Hepatocyte (in vitro differentiated cells): Measurements from ENCODE around the gene GBP3. TPM values are rescaled to one million over a fixed set of nuclear protein-coding genes. Genes with fewer than 3 reads are reported as not detected.
"Not testable (repeated sequence)": the region's sequence is repeated elsewhere in the genome, so short reads cannot be mapped to it uniquely, and the experiment has no call there.

Experiments used
- DNase-seq: peaks from one replicate; pipeline ENCODE4 v3.0.0-alpha.2; 2016; ENCODE audit warnings: low spot score
- H2AFZ ChIP-seq: fragments of 200-600 bp; sonication (generic); 2 replicates; pipeline ENCODE4 v1.6.0; 2016; ENCODE audit warnings: antibody characterized with exemption, mild to moderate bottlenecking
- H3K27ac ChIP-seq: fragments of 200-600 bp; sonication (generic); 2 replicates; pipeline ENCODE4 v1.5.1; 2016; ENCODE audit warnings: mild to moderate bottlenecking
- H3K27me3 ChIP-seq: fragments of 200-600 bp; sonication (generic); 2 replicates; pipeline ENCODE4 v1.6.1; 2016
- H3K36me3 ChIP-seq: fragments of 200-600 bp; sonication (generic); replicated peaks from 2 replicates; pipeline ENCODE4 v1.5.1; 2016; ENCODE audit warnings: low read depth; ENCODE audit not compliant: insufficient read depth
- H3K4me1 ChIP-seq: fragments of 200-600 bp; sonication (generic); 2 replicates; pipeline ENCODE4 v1.5.1; 2016; ENCODE audit warnings: mild to moderate bottlenecking, moderate library complexity; ENCODE audit not compliant: insufficient read depth
- H3K4me2 ChIP-seq: fragments of 200-600 bp; sonication (generic); 2 replicates; pipeline ENCODE4 v1.6.0; 2016
- H3K4me3 ChIP-seq: fragments of 200-600 bp; sonication (generic); 2 replicates; pipeline ENCODE4 v1.5.1; 2016; ENCODE audit warnings: mild to moderate bottlenecking
- H3K79me2 ChIP-seq: fragments of 200-600 bp; sonication (generic); 2 replicates; pipeline ENCODE4 v1.6.0; 2017; ENCODE audit warnings: mild to moderate bottlenecking
- H3K9me2 ChIP-seq: fragments of 200-600 bp; sonication (generic); replicated peaks from 2 replicates; pipeline ENCODE4 v1.6.0; 2017; ENCODE audit warnings: mild to moderate bottlenecking; ENCODE audit not compliant: insufficient read depth
- H3K9me3 ChIP-seq: fragments of 200-600 bp; sonication (generic); 2 replicates; pipeline ENCODE4 v1.5.1; 2016; ENCODE audit warnings: low read depth, mild to moderate bottlenecking
- H4K20me1 ChIP-seq: fragments of 200-600 bp; sonication (generic); 2 replicates; pipeline ENCODE4 v1.6.0; 2016; ENCODE audit warnings: mild to moderate bottlenecking; ENCODE audit not compliant: insufficient read depth, poor library complexity, severe bottlenecking
- CTCF ChIP-seq: fragments of 200-600 bp; sonication (generic); IDR thresholded peaks from 2 replicates; pipeline ENCODE4 v1.5.1; 2016; ENCODE audit warnings: antibody characterized with exemption, mild to moderate bottlenecking; ENCODE audit not compliant: poor library complexity
- EZH2 ChIP-seq: fragments of 200-600 bp; sonication (generic); IDR thresholded peaks from 2 replicates; pipeline ENCODE4 v1.6.1; 2016; ENCODE audit warnings: antibody characterized with exemption, mild to moderate bottlenecking, borderline replicate concordance
- EZH2phosphoT487 ChIP-seq: fragments of 200-600 bp; sonication (generic); IDR thresholded peaks from one replicate; pipeline ENCODE4 v1.6.1; 2018; ENCODE audit warnings: antibody characterized with exemption, mild to moderate bottlenecking, low read depth, moderate library complexity; ENCODE audit not compliant: unreplicated experiment, severe bottlenecking
- WGBS: methylation state at CpG from one replicate; pipeline ENCODE4 v1.1.6; 2016; ENCODE audit warnings: low lambda C conversion rate; ENCODE audit errors: missing lambda C conversion rate; 5-methylcytosine and 5-hydroxymethylcytosine counted together
- polyA plus RNA-seq: library from polyadenylated mRNA; unstranded; fragments of >200 nt; fragmentation: Nextera tagmentation; extraction: Ambion mirVana; gene quantifications from 2 replicates; pipeline ENCODE4 v1.2.1, GENCODE V29; 2016
- total RNA-seq: library from RNA; depleted of rRNA; stranded (reverse); fragments of >200 nt; gene quantifications from 2 replicates; pipeline ENCODE4 v1.2.3, GENCODE V29; 2014

Gene GBP3
- total and polyA plus RNA-seq, 2 experiments from 2014 or later = 5.4 to 12.0 TPM

- Histone ChIP-seq H3K36me3 (no peaks in the 10 kb centered on the region), H3K4me2 (no peak overlapping the region), H3K4me1 (peaks cover 20% of the 10 kb centered on the region)
Observed at GRCh38 chr1:88982055-88982454, 40.6 kb downstream of the GBP3 start.

DNA sequence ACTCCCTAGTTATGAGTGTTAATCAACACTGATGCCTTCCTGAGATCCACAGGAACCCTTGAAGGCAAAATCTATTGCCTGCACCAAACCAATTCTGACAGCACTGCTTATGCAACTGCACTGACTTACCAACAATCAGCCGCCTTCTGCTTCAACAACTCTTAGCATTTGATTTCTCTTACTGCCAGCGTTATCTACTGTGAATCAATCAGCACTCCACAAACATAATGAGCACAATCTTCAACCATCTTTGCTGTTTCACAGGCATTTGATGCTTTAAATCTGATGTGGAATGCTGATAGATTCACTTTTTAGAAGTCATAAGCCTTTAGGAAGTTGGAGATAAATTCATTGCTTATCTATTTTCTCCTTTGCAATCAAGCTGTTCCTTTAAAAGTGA is 41.2 kb downstream of the GBP3 start:
- H3K9me3 ChIP-seq, H3K4me2 ChIP-seq, H3K27me3 ChIP-seq, DNase-seq, H3K36me3 ChIP-seq, H3K9me2 ChIP-seq, H3K27ac ChIP-seq, H2AFZ ChIP-seq, H3K4me3 ChIP-seq: not testable (repeated sequence)
- WGBS = 83% methylated on average over 2 of the region's 2 CpGs
- Histone ChIP-seq H3K79me2 (peaks cover 91% of the 10 kb centered on the region), H4K20me1 (peaks cover 47% of the 10 kb centered on the region), H3K4me1 (peaks cover 20% of the 10 kb centered on the region)

More at GRCh38 chr1:88982055-88982454, 40.6 kb downstream of the GBP3 start:
- Histone ChIP-seq H3K4me3 (no peak overlapping the region), H3K27ac (no peak overlapping the region), H3K9me3 (no peaks in the 10 kb centered on the region), H3K27me3 (no peaks in the 10 kb centered on the region), H3K9me2 (no peaks in the 10 kb centered on the region), H3K79me2 (peaks cover 93% of the 10 kb centered on the region), H4K20me1 (peaks cover 50% of the 10 kb centered on the region), H2AFZ (no peak overlapping the region)
- DNase-seq = no peak
- no peak for TF ChIP-seq EZH2
- TF ChIP-seq EZH2phosphoT487 = no peak
- no peak for TF ChIP-seq CTCF

GRCh38 chr1:88980870-88981269 is 41.8 kb downstream of the GBP3 start:
- 77% methylated on average over 1 of the region's 1 CpG for WGBS
- no peaks in the 10 kb centered on the region for H3K27me3 ChIP-seq
- H3K9me2 ChIP-seq = no peaks in the 10 kb centered on the region
- no peak overlapping the region for H3K4me3 ChIP-seq
- H3K9me3 ChIP-seq = no peaks in the 10 kb centered on the region
- peaks cover 18% of the 10 kb centered on the region for H3K4me1 ChIP-seq
- H3K79me2 ChIP-seq = peaks cover 90% of the 10 kb centered on the region
- no peak overlapping the region for H3K27ac ChIP-seq
- no peak for DNase-seq
- no peaks in the 10 kb centered on the region for H3K36me3 ChIP-seq
- H3K4me2 ChIP-seq = no peak overlapping the region
- TF ChIP-seq EZH2phosphoT487 (no peak), EZH2 (no peak), CTCF (no peak)
- H4K20me1 ChIP-seq = peaks cover 44% of the 10 kb centered on the region
- H2AFZ ChIP-seq = no peak overlapping the region

DNA sequence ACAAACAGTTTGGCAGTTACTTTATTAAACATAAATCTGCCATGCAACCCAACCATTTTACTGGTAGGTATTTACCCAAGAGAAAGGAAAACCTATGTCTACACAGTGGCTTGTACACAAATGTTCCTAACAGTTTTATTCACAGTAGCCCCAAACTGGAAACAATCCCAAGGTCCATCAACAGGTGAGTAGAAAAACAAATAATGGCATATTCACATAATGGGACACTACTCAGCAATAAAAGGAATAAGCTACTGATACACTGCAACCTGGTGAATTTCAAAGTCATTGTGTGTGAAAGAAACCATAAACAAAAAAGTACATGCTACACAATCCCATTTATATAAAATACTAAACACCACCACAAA is 42.9 kb downstream of the GBP3 start:
- peak overlapping the region; percentile 15 for H3K4me2 ChIP-seq
- H3K4me3 ChIP-seq = no peak overlapping the region
- peaks cover 90% of the 10 kb centered on the region for H3K79me2 ChIP-seq
- H3K9me3 ChIP-seq = no peaks in the 10 kb centered on the region
- H3K4me1 ChIP-seq = peaks cover 7% of the 10 kb centered on the region
- no peak for DNase-seq
- TF ChIP-seq CTCF = no peak
- no peak for TF ChIP-seq EZH2
- TF ChIP-seq EZH2phosphoT487 = peak; percentile 36
- H2AFZ ChIP-seq = no peak overlapping the region
- no peaks in the 10 kb centered on the region for H3K27me3 ChIP-seq
- no peaks in the 10 kb centered on the region for H3K9me2 ChIP-seq
- H3K27ac ChIP-seq = peak overlapping the region; percentile 29
- H3K36me3 ChIP-seq = no peaks in the 10 kb centered on the region
- peaks cover 40% of the 10 kb centered on the region for H4K20me1 ChIP-seq
